Pericardium fibroblast (primary cell): Measurements from ENCODE around the gene EYS. TPM values are rescaled to one million over a fixed set of nuclear protein-coding genes. Genes with fewer than 3 reads are reported as not detected.

Experiments used
- total RNA-seq: library from RNA; depleted of rRNA; stranded (reverse); fragments of >200 nt; gene quantifications from 2 replicates; pipeline ENCODE4 v1.2.3, GENCODE V29; 2015

The EYS gene
- not detected in 2 replicates for total RNA-seq

DNA sequence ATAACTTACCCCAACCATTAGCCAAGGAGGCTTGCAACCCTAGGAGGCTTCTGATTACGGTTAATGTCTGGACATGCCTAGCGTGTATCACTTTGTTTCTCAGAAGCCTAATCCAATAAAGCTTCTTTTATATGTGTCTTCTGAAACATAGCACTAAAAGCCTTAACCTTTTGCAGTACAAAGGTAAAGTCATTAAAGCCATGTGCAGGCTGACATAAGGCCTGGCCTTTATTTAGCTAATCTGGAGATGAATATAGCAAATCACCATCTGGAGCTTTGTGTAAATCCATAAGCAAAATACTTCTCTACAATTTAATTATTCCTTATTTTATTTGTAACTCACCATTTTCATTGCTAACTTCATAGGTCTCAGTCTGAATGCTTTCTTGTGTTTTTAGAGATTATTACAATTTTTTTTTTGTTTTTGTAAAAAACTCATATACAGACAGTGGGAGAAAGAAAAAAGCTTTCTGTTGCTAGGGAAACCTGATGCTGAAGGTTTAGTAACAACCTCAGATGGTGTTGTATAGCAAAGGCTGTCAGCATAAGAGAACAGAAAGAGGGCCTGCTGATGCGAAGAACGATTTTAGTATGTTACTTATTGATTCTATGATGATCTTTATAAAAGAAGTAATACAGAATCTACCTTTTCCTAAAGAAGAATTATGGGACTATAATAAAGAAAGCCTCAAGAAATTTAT is at the start of gene EYS:
Gene EYS (minus strand): TSS at position 101 of the 701 bp plus-strand sequence. CDS start 211,816 bp downstream, outside the sequence.

